H1 (cell line): Measurements from ENCODE around the gene CPXM1. TPM values are rescaled to one million over a fixed set of nuclear protein-coding genes. Genes with fewer than 3 reads are reported as not detected.

ENCODE experiments used
- CBX5 ChIP-seq: fragments of 300-800, 300-1000 bp; sonication (generic); IDR thresholded peaks from 2 replicates; pipeline ENCODE4 v1.7.1; 2016; ENCODE audit warnings: antibody characterized with exemption, low read length, low read depth
- SUZ12 ChIP-seq: fragments of 200-600 bp; sonication (generic); IDR thresholded peaks from 2 replicates; pipeline ENCODE4 v1.6.1; 2012; ENCODE audit warnings: mild to moderate bottlenecking, inconsistent platforms, low read length, moderate library complexity, mixed read lengths
- polyA plus RNA-seq, 7 experiments: library from polyadenylated mRNA; depleted of rRNA in 3 of 7; stranded (reverse) in 5 of 7; unstranded in 2 of 7; fragments of >200 nt in 5 of 7; fragments of 200-250 nt in 2 of 7; gene quantifications; 1 replicate in 5 of 7; 2 replicates in 1 of 7; 4 replicates in 1 of 7; pipeline versions ENCODE4 v1.2.1 to v1.2.3, GENCODE V29; 2011 to 2013; ENCODE audit warnings: missing spikeins in 2 of 7, mixed read lengths in 2 of 7
- total RNA-seq: library from RNA; stranded (reverse); fragmentation: NEBNext Ultra II Directional; extraction: Animal tissue kit (Norgen Biotek cat#: 25700); gene quantifications from 2 replicates; pipeline ENCODE4 v1.2.1, GENCODE V29; 2021
- TF ChIP-seq, protein P1 (sequence below): fragments of 300-600 bp; sonication (generic); IDR thresholded peaks from 2 replicates; pipeline ENCODE4 v1.7.1; 2012; ENCODE audit warnings: low read length, moderate library complexity, mild to moderate bottlenecking, inconsistent platforms; ENCODE audit not compliant: insufficient replicate concordance
- TF ChIP-seq, protein P2 (sequence below): IDR thresholded peaks from 2 replicates; pipeline ENCODE4 v1.6.1; 2012; ENCODE audit warnings: low read length, inconsistent platforms

CPXM1 gene
- total and polyA plus RNA-seq, 2 of the 8 experiments (the other 6 are each of a cell fraction or from before 2014, with no cell fraction given), result 31.3 to 81.9 TPM

DNA sequence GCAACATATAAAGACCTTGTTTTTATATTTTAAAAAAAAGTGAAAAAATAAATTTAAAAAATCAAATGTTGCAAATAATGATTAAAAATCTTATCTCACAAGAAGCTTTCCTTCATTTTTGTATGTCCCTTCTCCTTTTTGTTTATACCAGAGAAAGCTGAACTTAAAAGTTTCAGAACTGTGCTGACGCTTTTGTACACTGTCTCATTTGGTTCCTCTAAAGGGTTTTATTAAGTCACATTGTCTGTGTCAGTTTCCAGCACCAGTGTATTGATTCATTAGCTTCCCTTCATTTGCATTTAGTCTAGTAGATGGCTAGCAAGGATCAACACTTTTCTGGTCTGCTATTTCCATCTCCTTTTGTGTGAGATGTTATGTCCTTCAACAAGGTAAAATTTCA is 33.3 kb upstream of the CPXM1 start (continued):
- TF ChIP-seq, protein P1, sequence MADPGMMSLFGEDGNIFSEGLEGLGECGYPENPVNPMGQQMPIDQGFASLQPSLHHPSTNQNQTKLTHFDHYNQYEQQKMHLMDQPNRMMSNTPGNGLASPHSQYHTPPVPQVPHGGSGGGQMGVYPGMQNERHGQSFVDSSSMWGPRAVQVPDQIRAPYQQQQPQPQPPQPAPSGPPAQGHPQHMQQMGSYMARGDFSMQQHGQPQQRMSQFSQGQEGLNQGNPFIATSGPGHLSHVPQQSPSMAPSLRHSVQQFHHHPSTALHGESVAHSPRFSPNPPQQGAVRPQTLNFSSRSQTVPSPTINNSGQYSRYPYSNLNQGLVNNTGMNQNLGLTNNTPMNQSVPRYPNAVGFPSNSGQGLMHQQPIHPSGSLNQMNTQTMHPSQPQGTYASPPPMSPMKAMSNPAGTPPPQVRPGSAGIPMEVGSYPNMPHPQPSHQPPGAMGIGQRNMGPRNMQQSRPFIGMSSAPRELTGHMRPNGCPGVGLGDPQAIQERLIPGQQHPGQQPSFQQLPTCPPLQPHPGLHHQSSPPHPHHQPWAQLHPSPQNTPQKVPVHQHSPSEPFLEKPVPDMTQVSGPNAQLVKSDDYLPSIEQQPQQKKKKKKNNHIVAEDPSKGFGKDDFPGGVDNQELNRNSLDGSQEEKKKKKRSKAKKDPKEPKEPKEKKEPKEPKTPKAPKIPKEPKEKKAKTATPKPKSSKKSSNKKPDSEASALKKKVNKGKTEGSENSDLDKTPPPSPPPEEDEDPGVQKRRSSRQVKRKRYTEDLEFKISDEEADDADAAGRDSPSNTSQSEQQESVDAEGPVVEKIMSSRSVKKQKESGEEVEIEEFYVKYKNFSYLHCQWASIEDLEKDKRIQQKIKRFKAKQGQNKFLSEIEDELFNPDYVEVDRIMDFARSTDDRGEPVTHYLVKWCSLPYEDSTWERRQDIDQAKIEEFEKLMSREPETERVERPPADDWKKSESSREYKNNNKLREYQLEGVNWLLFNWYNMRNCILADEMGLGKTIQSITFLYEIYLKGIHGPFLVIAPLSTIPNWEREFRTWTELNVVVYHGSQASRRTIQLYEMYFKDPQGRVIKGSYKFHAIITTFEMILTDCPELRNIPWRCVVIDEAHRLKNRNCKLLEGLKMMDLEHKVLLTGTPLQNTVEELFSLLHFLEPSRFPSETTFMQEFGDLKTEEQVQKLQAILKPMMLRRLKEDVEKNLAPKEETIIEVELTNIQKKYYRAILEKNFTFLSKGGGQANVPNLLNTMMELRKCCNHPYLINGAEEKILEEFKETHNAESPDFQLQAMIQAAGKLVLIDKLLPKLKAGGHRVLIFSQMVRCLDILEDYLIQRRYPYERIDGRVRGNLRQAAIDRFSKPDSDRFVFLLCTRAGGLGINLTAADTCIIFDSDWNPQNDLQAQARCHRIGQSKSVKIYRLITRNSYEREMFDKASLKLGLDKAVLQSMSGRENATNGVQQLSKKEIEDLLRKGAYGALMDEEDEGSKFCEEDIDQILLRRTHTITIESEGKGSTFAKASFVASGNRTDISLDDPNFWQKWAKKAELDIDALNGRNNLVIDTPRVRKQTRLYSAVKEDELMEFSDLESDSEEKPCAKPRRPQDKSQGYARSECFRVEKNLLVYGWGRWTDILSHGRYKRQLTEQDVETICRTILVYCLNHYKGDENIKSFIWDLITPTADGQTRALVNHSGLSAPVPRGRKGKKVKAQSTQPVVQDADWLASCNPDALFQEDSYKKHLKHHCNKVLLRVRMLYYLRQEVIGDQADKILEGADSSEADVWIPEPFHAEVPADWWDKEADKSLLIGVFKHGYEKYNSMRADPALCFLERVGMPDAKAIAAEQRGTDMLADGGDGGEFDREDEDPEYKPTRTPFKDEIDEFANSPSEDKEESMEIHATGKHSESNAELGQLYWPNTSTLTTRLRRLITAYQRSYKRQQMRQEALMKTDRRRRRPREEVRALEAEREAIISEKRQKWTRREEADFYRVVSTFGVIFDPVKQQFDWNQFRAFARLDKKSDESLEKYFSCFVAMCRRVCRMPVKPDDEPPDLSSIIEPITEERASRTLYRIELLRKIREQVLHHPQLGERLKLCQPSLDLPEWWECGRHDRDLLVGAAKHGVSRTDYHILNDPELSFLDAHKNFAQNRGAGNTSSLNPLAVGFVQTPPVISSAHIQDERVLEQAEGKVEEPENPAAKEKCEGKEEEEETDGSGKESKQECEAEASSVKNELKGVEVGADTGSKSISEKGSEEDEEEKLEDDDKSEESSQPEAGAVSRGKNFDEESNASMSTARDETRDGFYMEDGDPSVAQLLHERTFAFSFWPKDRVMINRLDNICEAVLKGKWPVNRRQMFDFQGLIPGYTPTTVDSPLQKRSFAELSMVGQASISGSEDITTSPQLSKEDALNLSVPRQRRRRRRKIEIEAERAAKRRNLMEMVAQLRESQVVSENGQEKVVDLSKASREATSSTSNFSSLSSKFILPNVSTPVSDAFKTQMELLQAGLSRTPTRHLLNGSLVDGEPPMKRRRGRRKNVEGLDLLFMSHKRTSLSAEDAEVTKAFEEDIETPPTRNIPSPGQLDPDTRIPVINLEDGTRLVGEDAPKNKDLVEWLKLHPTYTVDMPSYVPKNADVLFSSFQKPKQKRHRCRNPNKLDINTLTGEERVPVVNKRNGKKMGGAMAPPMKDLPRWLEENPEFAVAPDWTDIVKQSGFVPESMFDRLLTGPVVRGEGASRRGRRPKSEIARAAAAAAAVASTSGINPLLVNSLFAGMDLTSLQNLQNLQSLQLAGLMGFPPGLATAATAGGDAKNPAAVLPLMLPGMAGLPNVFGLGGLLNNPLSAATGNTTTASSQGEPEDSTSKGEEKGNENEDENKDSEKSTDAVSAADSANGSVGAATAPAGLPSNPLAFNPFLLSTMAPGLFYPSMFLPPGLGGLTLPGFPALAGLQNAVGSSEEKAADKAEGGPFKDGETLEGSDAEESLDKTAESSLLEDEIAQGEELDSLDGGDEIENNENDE, result no peak
- TF ChIP-seq, protein P2, sequence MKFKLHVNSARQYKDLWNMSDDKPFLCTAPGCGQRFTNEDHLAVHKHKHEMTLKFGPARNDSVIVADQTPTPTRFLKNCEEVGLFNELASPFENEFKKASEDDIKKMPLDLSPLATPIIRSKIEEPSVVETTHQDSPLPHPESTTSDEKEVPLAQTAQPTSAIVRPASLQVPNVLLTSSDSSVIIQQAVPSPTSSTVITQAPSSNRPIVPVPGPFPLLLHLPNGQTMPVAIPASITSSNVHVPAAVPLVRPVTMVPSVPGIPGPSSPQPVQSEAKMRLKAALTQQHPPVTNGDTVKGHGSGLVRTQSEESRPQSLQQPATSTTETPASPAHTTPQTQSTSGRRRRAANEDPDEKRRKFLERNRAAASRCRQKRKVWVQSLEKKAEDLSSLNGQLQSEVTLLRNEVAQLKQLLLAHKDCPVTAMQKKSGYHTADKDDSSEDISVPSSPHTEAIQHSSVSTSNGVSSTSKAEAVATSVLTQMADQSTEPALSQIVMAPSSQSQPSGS, result no peak
- TF ChIP-seq SUZ12 (no peak), CBX5 (no peak)
